GM23338 (cell line): ENCODE measurements around the gene UBE2F. TPM values are rescaled to one million over a fixed set of nuclear protein-coding genes. Genes with fewer than 3 reads are reported as not detected.

Source experiments
- ATAC-seq: fragments of 200-7000 bp; cut with Tn5 transposase; 3 replicates; pipeline ENCODE4 v1.9.1; 2020
- DNase-seq: peaks from one replicate; pipeline ENCODE4 v3.0.0-alpha.2; 2015; ENCODE audit warnings: low spot score
- H2AFZ ChIP-seq: fragments of 200-600 bp; sonication (generic); 2 replicates; pipeline ENCODE4 v1.8.0; 2016; ENCODE audit warnings: antibody characterized with exemption, mild to moderate bottlenecking, moderate library complexity
- H3F3A ChIP-seq: fragments of 200-600 bp; sonication (generic); replicated peaks from 2 replicates; pipeline ENCODE4 v1.8.0; 2017; ENCODE audit warnings: antibody characterized with exemption, mixed run types, low read depth
- H3K27ac ChIP-seq: fragments of 200-600 bp; sonication (generic); 2 replicates; pipeline ENCODE4 v1.6.1; 2016; ENCODE audit warnings: low read depth
- H3K27me3 ChIP-seq: fragments of 200-600 bp; sonication (generic); 2 replicates; pipeline ENCODE4 v1.8.0; 2016; ENCODE audit warnings: mild to moderate bottlenecking, mixed run types, moderate library complexity; ENCODE audit not compliant: insufficient read depth
- H3K36me3 ChIP-seq: fragments of 200-600 bp; sonication (generic); 2 replicates; pipeline ENCODE4 v1.8.0; 2016; ENCODE audit warnings: mild to moderate bottlenecking; ENCODE audit not compliant: insufficient read depth
- H3K4me1 ChIP-seq: fragments of 200-600 bp; sonication (generic); 2 replicates; pipeline ENCODE4 v1.8.0; 2016; ENCODE audit warnings: mild to moderate bottlenecking, moderate library complexity; ENCODE audit not compliant: insufficient read depth
- H3K4me2 ChIP-seq: fragments of 200-600 bp; sonication (generic); 2 replicates; pipeline ENCODE4 v1.7.1; 2017; ENCODE audit warnings: mixed run types
- H3K4me3 ChIP-seq: fragments of 200-600 bp; sonication (generic); 2 replicates; pipeline ENCODE4 v1.6.1; 2016; ENCODE audit warnings: mixed run types
- H3K79me2 ChIP-seq: fragments of 200-600 bp; sonication (generic); replicated peaks from 2 replicates; pipeline ENCODE4 v1.8.0; 2017; ENCODE audit warnings: mild to moderate bottlenecking; ENCODE audit not compliant: insufficient read depth
- H3K9me2 ChIP-seq: fragments of 200-600 bp; sonication (generic); 2 replicates; pipeline ENCODE4 v1.8.0; 2017; ENCODE audit not compliant: insufficient read depth
- H4K20me1 ChIP-seq: fragments of 200-600 bp; sonication (generic); replicated peaks from 2 replicates; pipeline ENCODE4 v1.8.0; 2017; ENCODE audit warnings: mild to moderate bottlenecking; ENCODE audit not compliant: insufficient read depth
- H3K27ac Mint-ChIP-seq: 2 replicates; pipeline ENCODE4 v1.8.0; 2020; ENCODE audit warnings: inconsistent platforms, mild to moderate bottlenecking, moderate library complexity, mixed read lengths
- H3K27me3 Mint-ChIP-seq: 3 replicates; pipeline ENCODE4 v1.8.0; 2022; ENCODE audit warnings: low read depth, mild to moderate bottlenecking, moderate library complexity, mixed read lengths, inconsistent platforms; ENCODE audit not compliant: insufficient read depth, poor library complexity
- H3K36me3 Mint-ChIP-seq: 3 replicates; pipeline ENCODE4 v1.8.0; 2021; ENCODE audit warnings: low read depth, mild to moderate bottlenecking, inconsistent platforms, moderate library complexity, mixed read lengths
- H3K4me1 Mint-ChIP-seq: 3 replicates; pipeline ENCODE4 v1.8.0; 2020; ENCODE audit warnings: mild to moderate bottlenecking, inconsistent platforms, mixed read lengths
- H3K4me3 Mint-ChIP-seq: 3 replicates; pipeline ENCODE4 v1.8.0; 2021; ENCODE audit warnings: moderate library complexity, mild to moderate bottlenecking, inconsistent platforms, mixed read lengths
- H3K9me3 Mint-ChIP-seq: 3 replicates; pipeline ENCODE4 v1.8.0; 2020; ENCODE audit warnings: moderate library complexity, mild to moderate bottlenecking, inconsistent platforms, mixed read lengths
- EZH2phosphoT487 ChIP-seq: fragments of 200-600 bp; sonication (generic); IDR thresholded peaks from one replicate; pipeline ENCODE4 v1.8.1; 2018; ENCODE audit warnings: antibody characterized with exemption; ENCODE audit not compliant: unreplicated experiment
- JUNB ChIP-seq: IDR thresholded peaks from one replicate; pipeline ENCODE4 v1.6.1; 2016; ENCODE audit warnings: antibody characterized with exemption; ENCODE audit not compliant: unreplicated experiment
- NANOG ChIP-seq: IDR thresholded peaks from 2 replicates; pipeline ENCODE4 v1.6.1; 2016; ENCODE audit warnings: antibody characterized with exemption, borderline replicate concordance
- POLR2AphosphoS5 ChIP-seq: IDR thresholded peaks from 2 replicates; pipeline ENCODE4 v1.6.1; 2016; ENCODE audit warnings: antibody characterized with exemption, low read depth
- STAT1 ChIP-seq: IDR thresholded peaks from one replicate; pipeline ENCODE4 v1.6.1; 2016; ENCODE audit warnings: antibody characterized with exemption; ENCODE audit not compliant: unreplicated experiment
- ZNF114 ChIP-seq: fragments of 250-450 bp; sonication (Bioruptor Pico); IDR thresholded peaks from 2 replicates; pipeline ENCODE4 v1.5.0; 2020; ENCODE audit warnings: mild to moderate bottlenecking, moderate library complexity
- ZNF331 ChIP-seq: fragments of 250-450 bp; sonication (Bioruptor Pico); IDR thresholded peaks from 2 replicates; pipeline ENCODE4 v1.5.0; 2020; ENCODE audit warnings: low read depth, mild to moderate bottlenecking, moderate library complexity
- polyA plus RNA-seq: library from polyadenylated mRNA; unstranded; fragments of >200 nt; fragmentation: Nextera tagmentation; extraction: Ambion mirVana; gene quantifications from 2 replicates; pipeline ENCODE4 v1.2.1, GENCODE V29; 2016
- total RNA-seq: library from RNA; depleted of rRNA; stranded (reverse); fragments of >200 nt; shearing (Covaris generic); gene quantifications from 2 replicates; pipeline ENCODE4 v1.2.3, GENCODE V29; 2014
- TF ChIP-seq, protein P1 (sequence below): fragments of 250-450 bp; sonication (Bioruptor Pico); IDR thresholded peaks from 2 replicates; pipeline ENCODE4 v1.5.0; 2020; ENCODE audit warnings: mild to moderate bottlenecking, moderate library complexity
- TF ChIP-seq, protein P2 (sequence below), 2 experiments: fragments of 200-600 bp in 1 of 2; sonication (generic) in 1 of 2; conservative IDR thresholded peaks; 2 replicates each; pipeline versions ENCODE4 v1.5.1 to v1.6.1; 2016 to 2017; ENCODE audit warnings: antibody characterized with exemption in 2 of 2, low read depth in 2 of 2, mild to moderate bottlenecking in 2 of 2, moderate library complexity in 1 of 2

The UBE2F gene
- total and polyA plus RNA-seq, 2 experiments from 2014 or later, result 98.2 to 106 TPM

DNA sequence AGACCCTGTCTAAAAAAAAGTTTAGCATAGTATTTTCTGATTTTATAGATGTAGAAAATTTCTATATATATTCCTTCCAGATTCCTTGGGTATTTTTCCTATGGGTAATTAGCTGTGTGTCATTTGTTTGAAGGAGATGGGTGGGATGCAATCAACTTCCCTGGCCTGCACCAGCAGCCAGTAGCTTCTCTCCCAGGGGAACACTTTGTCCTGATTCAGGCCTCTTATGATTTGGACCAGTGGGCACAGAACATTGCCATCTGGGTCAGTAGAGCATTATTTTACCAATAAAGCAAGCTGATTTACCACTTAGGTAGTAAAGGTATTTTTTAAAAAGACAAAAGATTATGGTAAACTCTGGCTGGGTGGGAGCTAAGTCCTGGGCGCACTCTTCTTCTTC, 26.9 kb downstream of the UBE2F start (continued):
- TF ChIP-seq, protein P1, sequence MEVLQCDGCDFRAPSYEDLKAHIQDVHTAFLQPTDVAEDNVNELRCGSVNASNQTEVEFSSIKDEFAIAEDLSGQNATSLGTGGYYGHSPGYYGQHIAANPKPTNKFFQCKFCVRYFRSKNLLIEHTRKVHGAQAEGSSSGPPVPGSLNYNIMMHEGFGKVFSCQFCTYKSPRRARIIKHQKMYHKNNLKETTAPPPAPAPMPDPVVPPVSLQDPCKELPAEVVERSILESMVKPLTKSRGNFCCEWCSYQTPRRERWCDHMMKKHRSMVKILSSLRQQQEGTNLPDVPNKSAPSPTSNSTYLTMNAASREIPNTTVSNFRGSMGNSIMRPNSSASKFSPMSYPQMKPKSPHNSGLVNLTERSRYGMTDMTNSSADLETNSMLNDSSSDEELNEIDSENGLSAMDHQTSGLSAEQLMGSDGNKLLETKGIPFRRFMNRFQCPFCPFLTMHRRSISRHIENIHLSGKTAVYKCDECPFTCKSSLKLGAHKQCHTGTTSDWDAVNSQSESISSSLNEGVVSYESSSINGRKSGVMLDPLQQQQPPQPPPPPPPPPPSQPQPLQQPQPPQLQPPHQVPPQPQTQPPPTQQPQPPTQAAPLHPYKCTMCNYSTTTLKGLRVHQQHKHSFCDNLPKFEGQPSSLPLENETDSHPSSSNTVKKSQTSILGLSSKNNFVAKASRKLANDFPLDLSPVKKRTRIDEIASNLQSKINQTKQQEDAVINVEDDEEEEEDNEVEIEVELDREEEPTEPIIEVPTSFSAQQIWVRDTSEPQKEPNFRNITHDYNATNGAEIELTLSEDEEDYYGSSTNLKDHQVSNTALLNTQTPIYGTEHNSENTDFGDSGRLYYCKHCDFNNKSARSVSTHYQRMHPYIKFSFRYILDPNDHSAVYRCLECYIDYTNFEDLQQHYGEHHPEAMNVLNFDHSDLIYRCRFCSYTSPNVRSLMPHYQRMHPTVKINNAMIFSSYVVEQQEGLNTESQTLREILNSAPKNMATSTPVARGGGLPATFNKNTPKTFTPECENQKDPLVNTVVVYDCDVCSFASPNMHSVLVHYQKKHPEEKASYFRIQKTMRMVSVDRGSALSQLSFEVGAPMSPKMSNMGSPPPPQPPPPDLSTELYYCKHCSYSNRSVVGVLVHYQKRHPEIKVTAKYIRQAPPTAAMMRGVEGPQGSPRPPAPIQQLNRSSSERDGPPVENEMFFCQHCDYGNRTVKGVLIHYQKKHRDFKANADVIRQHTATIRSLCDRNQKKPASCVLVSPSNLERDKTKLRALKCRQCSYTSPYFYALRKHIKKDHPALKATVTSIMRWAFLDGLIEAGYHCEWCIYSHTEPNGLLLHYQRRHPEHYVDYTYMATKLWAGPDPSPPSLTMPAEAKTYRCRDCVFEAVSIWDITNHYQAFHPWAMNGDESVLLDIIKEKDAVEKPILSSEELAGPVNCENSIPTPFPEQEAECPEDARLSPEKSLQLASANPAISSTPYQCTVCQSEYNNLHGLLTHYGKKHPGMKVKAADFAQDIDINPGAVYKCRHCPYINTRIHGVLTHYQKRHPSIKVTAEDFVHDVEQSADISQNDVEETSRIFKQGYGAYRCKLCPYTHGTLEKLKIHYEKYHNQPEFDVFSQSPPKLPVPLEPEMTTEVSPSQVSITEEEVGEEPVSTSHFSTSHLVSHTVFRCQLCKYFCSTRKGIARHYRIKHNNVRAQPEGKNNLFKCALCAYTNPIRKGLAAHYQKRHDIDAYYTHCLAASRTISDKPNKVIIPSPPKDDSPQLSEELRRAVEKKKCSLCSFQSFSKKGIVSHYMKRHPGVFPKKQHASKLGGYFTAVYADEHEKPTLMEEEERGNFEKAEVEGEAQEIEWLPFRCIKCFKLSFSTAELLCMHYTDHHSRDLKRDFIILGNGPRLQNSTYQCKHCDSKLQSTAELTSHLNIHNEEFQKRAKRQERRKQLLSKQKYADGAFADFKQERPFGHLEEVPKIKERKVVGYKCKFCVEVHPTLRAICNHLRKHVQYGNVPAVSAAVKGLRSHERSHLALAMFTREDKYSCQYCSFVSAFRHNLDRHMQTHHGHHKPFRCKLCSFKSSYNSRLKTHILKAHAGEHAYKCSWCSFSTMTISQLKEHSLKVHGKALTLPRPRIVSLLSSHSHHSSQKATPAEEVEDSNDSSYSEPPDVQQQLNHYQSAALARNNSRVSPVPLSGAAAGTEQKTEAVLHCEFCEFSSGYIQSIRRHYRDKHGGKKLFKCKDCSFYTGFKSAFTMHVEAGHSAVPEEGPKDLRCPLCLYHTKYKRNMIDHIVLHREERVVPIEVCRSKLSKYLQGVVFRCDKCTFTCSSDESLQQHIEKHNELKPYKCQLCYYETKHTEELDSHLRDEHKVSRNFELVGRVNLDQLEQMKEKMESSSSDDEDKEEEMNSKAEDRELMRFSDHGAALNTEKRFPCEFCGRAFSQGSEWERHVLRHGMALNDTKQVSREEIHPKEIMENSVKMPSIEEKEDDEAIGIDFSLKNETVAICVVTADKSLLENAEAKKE (CRISPR knock-in tag), result no peak
- no peak for TF ChIP-seq EZH2phosphoT487

DNA sequence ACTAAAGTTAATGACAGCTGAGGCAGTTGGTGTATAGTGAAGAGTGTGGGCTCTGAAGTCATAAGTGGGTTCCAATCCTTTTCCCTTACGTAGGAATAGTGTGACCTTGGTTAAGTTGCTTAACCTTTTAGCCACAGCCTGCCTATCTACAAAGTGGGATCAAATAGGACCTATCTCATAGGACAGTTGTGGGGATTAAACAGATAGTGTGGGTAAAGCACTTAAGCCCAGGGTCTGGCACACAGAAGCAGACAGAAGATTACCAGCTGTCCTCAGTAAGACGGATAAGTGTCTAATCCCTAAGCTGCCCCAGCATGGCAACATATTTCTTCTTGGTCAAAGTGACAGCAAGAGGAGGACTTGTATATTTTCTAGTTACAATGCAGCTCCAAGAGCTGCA, 28.2 kb downstream of the UBE2F start:
- Histone ChIP-seq H3K4me2 (no peak overlapping the region), H3K4me1 (no peaks in the 10 kb centered on the region), H4K20me1 (no peaks in the 10 kb centered on the region; the same call in 1 of the 2 replicates), H3F3A (no peaks in the 10 kb centered on the region), H3K27me3 (no peaks in the 10 kb centered on the region), H3K79me2 (0 out of 2 replicates have a peak, but pooled peaks cover 2% of the 10 kb centered on the region), H3K36me3 (no peaks in the 10 kb centered on the region; the same call in 1 of the 2 replicates), H3K4me3 (no peak overlapping the region), H3K27ac (no peak overlapping the region), H2AFZ (no peak overlapping the region), H3K9me2 (no peaks in the 10 kb centered on the region)
- Mint-ChIP-seq H3K9me3 (peaks cover 8% of the 10 kb centered on the region; the same call in 2 of the 3 replicates), H3K27ac (no peak overlapping the region), H3K27me3 (peaks cover 3% of the 10 kb centered on the region), H3K4me3 (no peak overlapping the region), H3K4me1 (no peaks in the 10 kb centered on the region), H3K36me3 (peaks cover 27% of the 10 kb centered on the region)
- ATAC-seq (no peak), DNase-seq (no peak)
- no peak for TF ChIP-seq ZNF331
- TF ChIP-seq JUNB, result no peak
- no peak for TF ChIP-seq POLR2AphosphoS5
- no peak for TF ChIP-seq ZNF114 (CRISPR knock-in tag)
- TF ChIP-seq, protein P1 (CRISPR knock-in tag), result no peak
- TF ChIP-seq, protein P2, sequence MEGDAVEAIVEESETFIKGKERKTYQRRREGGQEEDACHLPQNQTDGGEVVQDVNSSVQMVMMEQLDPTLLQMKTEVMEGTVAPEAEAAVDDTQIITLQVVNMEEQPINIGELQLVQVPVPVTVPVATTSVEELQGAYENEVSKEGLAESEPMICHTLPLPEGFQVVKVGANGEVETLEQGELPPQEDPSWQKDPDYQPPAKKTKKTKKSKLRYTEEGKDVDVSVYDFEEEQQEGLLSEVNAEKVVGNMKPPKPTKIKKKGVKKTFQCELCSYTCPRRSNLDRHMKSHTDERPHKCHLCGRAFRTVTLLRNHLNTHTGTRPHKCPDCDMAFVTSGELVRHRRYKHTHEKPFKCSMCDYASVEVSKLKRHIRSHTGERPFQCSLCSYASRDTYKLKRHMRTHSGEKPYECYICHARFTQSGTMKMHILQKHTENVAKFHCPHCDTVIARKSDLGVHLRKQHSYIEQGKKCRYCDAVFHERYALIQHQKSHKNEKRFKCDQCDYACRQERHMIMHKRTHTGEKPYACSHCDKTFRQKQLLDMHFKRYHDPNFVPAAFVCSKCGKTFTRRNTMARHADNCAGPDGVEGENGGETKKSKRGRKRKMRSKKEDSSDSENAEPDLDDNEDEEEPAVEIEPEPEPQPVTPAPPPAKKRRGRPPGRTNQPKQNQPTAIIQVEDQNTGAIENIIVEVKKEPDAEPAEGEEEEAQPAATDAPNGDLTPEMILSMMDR (conservative IDR thresholded peaks at IDR 0.05; ENCODE audit: low read depth in 2 of 2), result no peak
- TF ChIP-seq NANOG, result no peak
- no peak for TF ChIP-seq STAT1
